ENCODE results near the gene ACTN4.

The ACTN4 gene

GRCh38 chr19:38676878-38677646 is 29.6 kb downstream of the ACTN4 start:
- Histone ChIP-seq H3K27me3 (ENCODE audit: control insufficient read depth in 2 of 2, insufficient read depth in 2 of 2, low read length in 2 of 2) (no peaks in the 10 kb centered on the region), H3K4me1 (ENCODE audit: control insufficient read depth in 2 of 2, insufficient read depth in 2 of 2, low read length in 2 of 2) (peaks cover 52 to 68% of the 10 kb centered on the region in 2 donors), H3K27ac (ENCODE audit: low read depth in 2 of 2, low read length in 2 of 2) (peak overlapping the region; percentile 46 to 60), H3K9me3 (ENCODE audit: control insufficient read depth in 2 of 2, low read length in 2 of 2) (no peaks in the 10 kb centered on the region), H3K36me3 (ENCODE audit: control insufficient read depth in 2 of 2, insufficient read depth in 2 of 2, low read length in 2 of 2) (peaks cover 7 to 17% of the 10 kb centered on the region in 2 donors), H3K4me3 (ENCODE audit: low read length in 2 of 2) (no peak overlapping the region), H3K9ac (ENCODE audit: low read depth in 1 of 2, low read length in 2 of 2) (peak overlapping the region in 1 of 2 donors; percentile 28)

DNA sequence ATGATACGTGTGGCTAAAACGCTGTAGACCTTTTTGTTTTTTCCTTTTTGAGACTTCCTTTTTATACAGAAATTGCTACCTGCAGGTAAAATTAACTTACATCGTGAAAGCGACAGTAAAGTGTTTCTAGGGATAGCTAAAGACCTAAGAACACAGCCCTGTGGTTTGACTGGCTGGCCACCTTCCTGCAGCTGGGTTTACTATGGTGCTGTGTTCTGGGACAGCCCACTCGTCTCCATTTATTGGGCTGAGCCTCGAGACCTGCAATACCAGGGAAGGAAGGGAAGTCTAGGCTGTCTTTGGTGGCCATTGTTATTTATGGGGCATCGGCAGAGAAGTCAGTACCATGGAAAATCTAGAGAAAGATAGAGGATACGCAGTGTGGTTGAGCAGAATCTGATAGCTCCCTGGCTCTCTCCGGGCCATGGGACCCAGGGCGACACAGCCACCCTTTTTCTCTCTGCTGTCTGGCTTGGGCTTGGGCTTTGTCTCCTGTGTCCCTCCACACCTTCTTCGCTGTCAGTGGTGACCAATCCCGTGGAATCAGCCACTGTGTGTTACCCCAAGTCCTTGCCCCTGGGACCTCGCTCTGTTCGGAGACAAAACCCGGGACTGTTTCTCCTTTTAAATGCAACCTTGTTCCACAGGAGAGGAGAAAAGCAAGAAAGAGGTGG is 30.9 kb downstream of the ACTN4 start:
- no peaks in the 10 kb centered on the region for H3K27me3 ChIP-seq (ENCODE audit: control insufficient read depth in 2 of 2, insufficient read depth in 2 of 2, low read length in 2 of 2)
- H3K9ac ChIP-seq (ENCODE audit: low read depth in 1 of 2, low read length in 2 of 2) = no peak overlapping the region
- H3K9me3 ChIP-seq (ENCODE audit: control insufficient read depth in 2 of 2, low read length in 2 of 2) = no peaks in the 10 kb centered on the region
- no peak overlapping the region for H3K4me3 ChIP-seq (ENCODE audit: low read length in 2 of 2)
- H3K4me1 ChIP-seq (ENCODE audit: control insufficient read depth in 2 of 2, insufficient read depth in 2 of 2, low read length in 2 of 2) = peaks cover 62 to 80% of the 10 kb centered on the region in 2 donors
- peaks cover 7 to 17% of the 10 kb centered on the region in 2 donors for H3K36me3 ChIP-seq (ENCODE audit: control insufficient read depth in 2 of 2, insufficient read depth in 2 of 2, low read length in 2 of 2)
- H3K27ac ChIP-seq (ENCODE audit: low read depth in 2 of 2, low read length in 2 of 2) = peak overlapping the region; percentile 73 to 75

DNA sequence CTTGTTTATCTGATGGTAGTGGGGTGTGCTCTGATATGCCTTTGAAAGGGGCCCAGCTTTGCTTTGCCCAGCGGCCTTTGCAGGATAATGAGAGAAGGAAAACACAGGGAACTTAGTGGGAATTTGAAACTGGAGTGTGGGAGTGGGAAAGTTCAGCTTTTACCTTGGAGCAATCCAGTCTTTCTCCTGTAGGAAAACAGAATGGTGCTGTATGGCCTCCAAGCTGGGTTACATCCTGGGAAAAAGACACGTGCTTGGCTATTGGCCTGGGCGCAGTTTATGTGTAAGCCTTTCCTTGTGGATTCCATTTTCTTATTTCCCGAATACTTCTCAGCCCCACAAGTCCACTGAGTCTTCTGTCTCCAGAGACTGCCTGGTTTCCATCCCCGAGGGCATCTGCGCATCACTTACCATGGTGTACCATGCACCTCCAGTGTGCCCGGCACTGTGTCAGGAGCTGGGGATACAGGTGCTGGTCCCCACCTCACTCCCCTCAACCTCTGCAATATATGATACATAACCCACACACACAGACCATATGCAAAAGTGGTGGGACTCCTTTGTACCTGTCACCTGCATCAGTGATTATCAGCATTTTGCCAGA is 31.5 kb downstream of the ACTN4 start:
- Histone ChIP-seq H3K27ac (ENCODE audit: low read depth in 2 of 2, low read length in 2 of 2) (peak overlapping the region; percentile 73 to 75), H3K4me3 (ENCODE audit: low read length in 2 of 2) (no peak overlapping the region), H3K36me3 (ENCODE audit: control insufficient read depth in 2 of 2, insufficient read depth in 2 of 2, low read length in 2 of 2) (peaks cover 7 to 17% of the 10 kb centered on the region in 2 donors), H3K9me3 (ENCODE audit: control insufficient read depth in 2 of 2, low read length in 2 of 2) (no peaks in the 10 kb centered on the region), H3K4me1 (ENCODE audit: control insufficient read depth in 2 of 2, insufficient read depth in 2 of 2, low read length in 2 of 2) (peaks cover 65 to 87% of the 10 kb centered on the region in 2 donors), H3K9ac (ENCODE audit: low read depth in 1 of 2, low read length in 2 of 2) (peak overlapping the region in 1 of 2 donors; percentile 20), H3K27me3 (ENCODE audit: control insufficient read depth in 2 of 2, insufficient read depth in 2 of 2, low read length in 2 of 2) (no peaks in the 10 kb centered on the region)

DNA sequence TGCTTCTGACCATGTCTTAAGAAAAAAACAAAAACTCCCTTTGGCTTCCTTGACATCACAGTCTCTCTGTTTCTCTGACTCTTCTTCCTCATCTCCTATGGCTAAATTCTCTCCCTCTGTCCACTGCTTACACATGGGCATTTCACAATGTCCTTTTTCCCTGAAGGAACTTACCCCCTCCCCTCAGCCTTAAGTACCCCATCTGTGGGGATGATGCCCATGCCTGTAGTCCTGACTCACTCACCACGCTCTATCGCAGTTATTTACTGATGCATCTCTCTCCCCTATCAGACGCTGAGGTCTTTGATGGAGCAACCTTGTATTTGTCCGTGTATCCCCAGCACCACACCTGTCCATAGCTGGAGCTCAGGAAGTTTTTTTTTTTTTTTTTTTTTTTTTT is 32.4 kb downstream of the ACTN4 start:
- no peaks in the 10 kb centered on the region for H3K9me3 ChIP-seq (ENCODE audit: control insufficient read depth in 2 of 2, low read length in 2 of 2)
- peak overlapping the region; percentile 73 to 75 for H3K27ac ChIP-seq (ENCODE audit: low read depth in 2 of 2, low read length in 2 of 2)
- no peaks in the 10 kb centered on the region for H3K27me3 ChIP-seq (ENCODE audit: control insufficient read depth in 2 of 2, insufficient read depth in 2 of 2, low read length in 2 of 2)
- peaks cover 7 to 17% of the 10 kb centered on the region in 2 donors for H3K36me3 ChIP-seq (ENCODE audit: control insufficient read depth in 2 of 2, insufficient read depth in 2 of 2, low read length in 2 of 2)
- no peak overlapping the region for H3K4me3 ChIP-seq (ENCODE audit: low read length in 2 of 2)
- H3K9ac ChIP-seq (ENCODE audit: low read depth in 1 of 2, low read length in 2 of 2) = peak overlapping the region in 1 of 2 donors; percentile 20
- H3K4me1 ChIP-seq (ENCODE audit: control insufficient read depth in 2 of 2, insufficient read depth in 2 of 2, low read length in 2 of 2) = peaks cover 69 to 87% of the 10 kb centered on the region in 2 donors

DNA sequence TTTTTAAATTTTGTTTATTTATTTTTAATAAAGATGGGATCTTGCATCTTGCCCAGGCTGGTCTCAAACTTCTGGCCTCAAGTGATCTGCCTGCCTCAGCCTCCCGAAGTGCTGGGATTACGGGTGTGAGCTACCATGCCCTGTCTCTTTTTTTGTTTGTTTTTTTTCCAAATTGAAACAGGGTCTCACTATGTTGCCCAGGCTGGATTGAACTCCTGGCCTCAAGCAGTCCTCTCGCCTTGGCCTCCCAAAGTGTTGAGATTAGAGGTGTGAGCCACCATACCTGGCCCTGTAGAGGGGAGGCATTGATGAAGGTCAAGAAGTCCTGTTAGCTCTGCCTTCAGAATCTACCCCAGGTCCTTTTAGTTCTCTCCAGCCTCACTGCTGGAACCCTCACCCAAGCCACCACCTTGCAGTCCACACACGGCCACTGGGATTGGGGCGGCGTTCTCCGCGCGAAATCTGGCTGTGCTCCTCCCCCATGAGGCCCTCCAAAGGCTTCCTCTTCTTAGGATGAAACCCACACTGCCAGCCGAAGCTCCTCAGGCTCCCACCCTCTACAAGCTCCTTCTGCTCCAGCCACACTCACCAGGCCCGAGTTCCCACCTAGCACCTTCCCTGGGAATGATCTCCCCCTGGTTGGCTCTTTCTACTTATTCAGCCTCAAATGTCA is 34.9 kb downstream of the ACTN4 start:
- H3K4me3 ChIP-seq (ENCODE audit: low read length in 2 of 2) = peak overlapping the region in 1 of 2 donors; percentile 1
- peaks cover 69 to 82% of the 10 kb centered on the region in 2 donors for H3K4me1 ChIP-seq (ENCODE audit: control insufficient read depth in 2 of 2, insufficient read depth in 2 of 2, low read length in 2 of 2)
- no peaks in the 10 kb centered on the region for H3K9me3 ChIP-seq (ENCODE audit: control insufficient read depth in 2 of 2, low read length in 2 of 2)
- peaks cover 5 to 9% of the 10 kb centered on the region in 2 donors for H3K36me3 ChIP-seq (ENCODE audit: control insufficient read depth in 2 of 2, insufficient read depth in 2 of 2, low read length in 2 of 2)
- no peaks in the 10 kb centered on the region for H3K27me3 ChIP-seq (ENCODE audit: control insufficient read depth in 2 of 2, insufficient read depth in 2 of 2, low read length in 2 of 2)
- peak overlapping the region; percentile 94 to 100 for H3K27ac ChIP-seq (ENCODE audit: low read depth in 2 of 2, low read length in 2 of 2)
- peak overlapping the region; percentile 63 to 87 for H3K9ac ChIP-seq (ENCODE audit: low read depth in 1 of 2, low read length in 2 of 2)

- Histone ChIP-seq H3K9ac (ENCODE audit: low read depth in 1 of 2, low read length in 2 of 2) (peak overlapping the region; percentile 63 to 87), H3K27me3 (ENCODE audit: control insufficient read depth in 2 of 2, insufficient read depth in 2 of 2, low read length in 2 of 2) (no peaks in the 10 kb centered on the region), H3K4me3 (ENCODE audit: low read length in 2 of 2) (peak overlapping the region; percentile 1 to 3), H3K36me3 (ENCODE audit: control insufficient read depth in 2 of 2, insufficient read depth in 2 of 2, low read length in 2 of 2) (peaks cover 5 to 6% of the 10 kb centered on the region in 2 donors), H3K4me1 (ENCODE audit: control insufficient read depth in 2 of 2, insufficient read depth in 2 of 2, low read length in 2 of 2) (peaks cover 67 to 82% of the 10 kb centered on the region in 2 donors), H3K27ac (ENCODE audit: low read depth in 2 of 2, low read length in 2 of 2) (peak overlapping the region; percentile 94 to 100), H3K9me3 (ENCODE audit: control insufficient read depth in 2 of 2, low read length in 2 of 2) (no peaks in the 10 kb centered on the region)
Measured at GRCh38 chr19:38682872-38683392, 35.5 kb downstream of the ACTN4 start.

GRCh38 chr19:38683393-38684077 is 36.1 kb downstream of the ACTN4 start:
- Histone ChIP-seq H3K27ac (ENCODE audit: low read depth in 2 of 2, low read length in 2 of 2) (peak overlapping the region; percentile 94 to 100), H3K36me3 (ENCODE audit: control insufficient read depth in 2 of 2, insufficient read depth in 2 of 2, low read length in 2 of 2) (peaks cover 5 to 6% of the 10 kb centered on the region in 2 donors), H3K4me3 (ENCODE audit: low read length in 2 of 2) (peak overlapping the region; percentile 4 to 48), H3K9me3 (ENCODE audit: control insufficient read depth in 2 of 2, low read length in 2 of 2) (no peaks in the 10 kb centered on the region), H3K4me1 (ENCODE audit: control insufficient read depth in 2 of 2, insufficient read depth in 2 of 2, low read length in 2 of 2) (peaks cover 66 to 80% of the 10 kb centered on the region in 2 donors), H3K9ac (ENCODE audit: low read depth in 1 of 2, low read length in 2 of 2) (peak overlapping the region; percentile 71 to 87), H3K27me3 (ENCODE audit: control insufficient read depth in 2 of 2, insufficient read depth in 2 of 2, low read length in 2 of 2) (no peaks in the 10 kb centered on the region)

- peaks cover 59 to 76% of the 10 kb centered on the region in 2 donors for H3K4me1 ChIP-seq (ENCODE audit: control insufficient read depth in 2 of 2, insufficient read depth in 2 of 2, low read length in 2 of 2)
- peak overlapping the region; percentile 71 to 80 for H3K9ac ChIP-seq (ENCODE audit: low read depth in 1 of 2, low read length in 2 of 2)
Measured at GRCh38 chr19:38684078-38684861, 36.8 kb downstream of the ACTN4 start.

More at GRCh38 chr19:38684078-38684861, 36.8 kb downstream of the ACTN4 start:
- H3K9me3 ChIP-seq (ENCODE audit: control insufficient read depth in 2 of 2, low read length in 2 of 2) = no peaks in the 10 kb centered on the region
- H3K27me3 ChIP-seq (ENCODE audit: control insufficient read depth in 2 of 2, insufficient read depth in 2 of 2, low read length in 2 of 2) = no peaks in the 10 kb centered on the region
- peaks cover under 1 to 3% of the 10 kb centered on the region in 2 donors for H3K36me3 ChIP-seq (ENCODE audit: control insufficient read depth in 2 of 2, insufficient read depth in 2 of 2, low read length in 2 of 2)
- H3K27ac ChIP-seq (ENCODE audit: low read depth in 2 of 2, low read length in 2 of 2) = peak overlapping the region; percentile 94 to 100
- peak overlapping the region; percentile 10 to 48 for H3K4me3 ChIP-seq (ENCODE audit: low read length in 2 of 2)
